WTC11 (cell line): ENCODE data around the gene ANKRD23. TPM values are rescaled to one million over a fixed set of nuclear protein-coding genes. Genes with fewer than 3 reads are reported as not detected.
A peak's percentile ranks its signal among the peaks of the same experiment; 100 is the strongest.

Experiments
- ATAC-seq: fragments of 200-7000 bp; cut with Tn5 transposase; 2 replicates; pipeline ENCODE4 v1.10.0; 2021; ENCODE audit warnings: mild to moderate bottlenecking, moderate library complexity
- CTCF ChIA-PET: fragments of 300-600 bp; sonication (Branson Sonifier 250); formaldehyde crosslinking; loops from one replicate; lab custom pipeline; 2021; ENCODE audit warnings: antibody characterized with exemption; lab: Charles Lee
- POLR2A ChIA-PET: fragments of 350-600 bp; sonication (Branson Sonifier 250); formaldehyde crosslinking; loops from one replicate; lab custom pipeline; 2021; ENCODE audit warnings: antibody characterized with exemption; lab: Charles Lee
- DNase-seq: peaks from one replicate; pipeline ENCODE4 v3.0.0; 2021; ENCODE audit warnings: low spot score
- H3K27ac Mint-ChIP-seq: 2 replicates; pipeline ENCODE4 v1.8.0; 2021; ENCODE audit warnings: mixed read lengths
- H3K27me3 Mint-ChIP-seq: 2 replicates; pipeline ENCODE4 v1.8.0; 2021; ENCODE audit warnings: low read depth, mild to moderate bottlenecking, moderate library complexity, mixed read lengths
- H3K36me3 Mint-ChIP-seq: 2 replicates; pipeline ENCODE4 v1.8.0; 2021; ENCODE audit warnings: mixed read lengths
- H3K4me1 Mint-ChIP-seq: 2 replicates; pipeline ENCODE4 v1.8.0; 2022; ENCODE audit warnings: mixed read lengths
- H3K4me3 Mint-ChIP-seq: 2 replicates; pipeline ENCODE4 v1.8.0; 2021; ENCODE audit warnings: mild to moderate bottlenecking, moderate library complexity, mixed read lengths
- H3K9me3 Mint-ChIP-seq: 2 replicates; pipeline ENCODE4 v1.8.0; 2021; ENCODE audit warnings: mixed read lengths
- ESRRA ChIP-seq: sonication (generic); formaldehyde crosslinking; IDR thresholded peaks from 2 replicates; pipeline ENCODE4 v1.8.1; 2022; ENCODE audit warnings: mild to moderate bottlenecking, missing genetic modification reagents, borderline replicate concordance
- FOXJ3 ChIP-seq: sonication (generic); formaldehyde crosslinking; IDR thresholded peaks from 2 replicates; pipeline ENCODE4 v1.9.0; 2021; ENCODE audit warnings: missing genetic modification reagents, mild to moderate bottlenecking, borderline replicate concordance
- FOXK1 ChIP-seq: sonication (generic); formaldehyde crosslinking; IDR thresholded peaks from 2 replicates; pipeline ENCODE4 v1.8.0; 2022; ENCODE audit warnings: mild to moderate bottlenecking, moderate library complexity, missing genetic modification reagents
- NFE2L1 ChIP-seq: sonication (generic); formaldehyde crosslinking; IDR thresholded peaks from 2 replicates; pipeline ENCODE4 v1.8.1; 2023; ENCODE audit warnings: missing genetic modification reagents
- RELA ChIP-seq: sonication (generic); formaldehyde crosslinking; IDR thresholded peaks from 2 replicates; pipeline ENCODE4 v1.8.1; 2022; ENCODE audit warnings: missing genetic modification reagents, mild to moderate bottlenecking, borderline replicate concordance
- SMAD3 ChIP-seq: sonication (generic); formaldehyde crosslinking; IDR thresholded peaks from 2 replicates; pipeline ENCODE4 v1.8.0; 2022; ENCODE audit warnings: missing genetic modification reagents, mild to moderate bottlenecking, borderline replicate concordance
- SOX15 ChIP-seq: fragments of 250-450 bp; sonication (Bioruptor Pico); IDR thresholded peaks from 2 replicates; pipeline ENCODE4 v1.9.0; 2021; ENCODE audit warnings: mild to moderate bottlenecking
- SP1 ChIP-seq: sonication (generic); formaldehyde crosslinking; conservative IDR thresholded peaks from 2 replicates; pipeline ENCODE4 v1.8.1; 2022; ENCODE audit warnings: missing genetic modification reagents
- ZNF396 ChIP-seq: fragments of 250-450 bp; sonication (Bioruptor Pico); IDR thresholded peaks from 2 replicates; pipeline ENCODE4 v1.8.0; 2021; ENCODE audit warnings: mild to moderate bottlenecking, moderate library complexity, borderline replicate concordance
- total RNA-seq: library from RNA; stranded (reverse); gene quantifications from 3 replicates; pipeline ENCODE4 v1.2.3, GENCODE V29; 2021
- TF ChIP-seq, protein P1 (sequence below): fragments of 250-450 bp; sonication (Bioruptor Pico); IDR thresholded peaks from 2 replicates; pipeline ENCODE4 v2.1.2; 2022; ENCODE audit warnings: mild to moderate bottlenecking, moderate library complexity
- TF ChIP-seq, protein P2 (sequence below): sonication (generic); formaldehyde crosslinking; IDR thresholded peaks from 2 replicates; pipeline ENCODE4 v1.8.0; 2022; ENCODE audit warnings: mild to moderate bottlenecking, missing genetic modification reagents
- TF ChIP-seq, protein P3 (sequence below): fragments of 200-600 bp; IDR thresholded peaks from 2 replicates; pipeline ENCODE4 v1.8.0; 2022; ENCODE audit warnings: antibody characterized with exemption
- TF ChIP-seq, protein P4 (sequence below): sonication (generic); formaldehyde crosslinking; IDR thresholded peaks from 2 replicates; pipeline ENCODE4 v1.8.1; 2023; ENCODE audit warnings: mild to moderate bottlenecking, missing genetic modification reagents, moderate library complexity
- TF ChIP-seq, protein P5 (sequence below): sonication (generic); formaldehyde crosslinking; IDR thresholded peaks from 2 replicates; pipeline ENCODE4 v1.8.0; 2022; ENCODE audit warnings: missing genetic modification reagents
- TF ChIP-seq, protein P6 (sequence below): sonication (generic); formaldehyde crosslinking; IDR thresholded peaks from 2 replicates; pipeline ENCODE4 v1.8.1; 2022; ENCODE audit warnings: low read depth, mild to moderate bottlenecking, moderate library complexity, missing genetic modification reagents, borderline replicate concordance
- TF ChIP-seq, protein P7 (sequence below): sonication (generic); formaldehyde crosslinking; IDR thresholded peaks from 2 replicates; pipeline ENCODE4 v1.8.0; 2022; ENCODE audit warnings: mild to moderate bottlenecking, missing genetic modification reagents

Gene ANKRD23
- total RNA-seq, 1 experiment from 2014 or later = 3.2 TPM

DNA sequence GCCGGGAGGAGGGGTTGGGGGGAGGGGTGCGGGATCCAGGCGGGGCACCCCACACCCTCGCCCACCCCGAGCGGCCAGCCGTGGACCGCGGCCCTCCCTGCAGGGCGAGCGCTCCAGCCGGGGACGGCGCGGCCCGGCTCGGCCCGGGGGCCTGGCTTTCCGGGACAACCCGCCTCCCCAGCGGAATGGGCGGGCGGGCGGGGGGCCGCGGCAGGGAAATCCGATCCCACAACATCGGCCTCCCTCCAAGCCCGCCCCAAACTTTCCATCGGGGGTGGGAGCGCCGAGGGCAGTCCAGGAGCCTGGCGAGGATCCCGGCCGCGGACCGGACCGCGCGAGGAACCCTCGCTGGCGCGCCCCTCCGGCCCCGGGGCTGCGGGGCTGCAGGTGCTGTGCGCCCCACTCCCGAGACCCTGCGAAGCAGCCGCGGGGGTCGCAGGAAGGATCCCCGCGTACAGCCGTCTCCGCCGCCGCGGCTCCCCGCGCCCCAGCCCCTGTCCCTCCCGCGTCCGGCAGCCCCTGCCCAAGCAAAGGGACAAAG, 25.5 kb upstream of the ANKRD23 start:
- ATAC-seq = peak; percentile 13
- POLR2A ChIA-PET = interaction anchor here (0.5 to 2.0 kb wide), 4 partner anchors 11 to 105 kb away, joined by 4 to 20 read pairs (median 6); partner anchors contain the start of gene ANKRD39

More for the DNA sequence above, 25.5 kb upstream of the ANKRD23 start:
- Mint-ChIP-seq H3K9me3 (no peaks in the 10 kb centered on the region), H3K36me3 (peaks cover 14% of the 10 kb centered on the region), H3K27me3 (0 out of 2 replicates have a peak, but pooled peaks cover 4% of the 10 kb centered on the region), H3K27ac (no peak overlapping the region), H3K4me3 (peak overlapping the region; percentile 40; the same call in 1 of the 2 replicates), H3K4me1 (peaks cover 43% of the 10 kb centered on the region)
- TF ChIP-seq FOXJ3 (CRISPR knock-in tag) (no peak), SP1 (peak; percentile 19; the same call in 1 of the 2 replicates), ESRRA (CRISPR knock-in tag) (no peak), FOXK1 (peak; percentile 40; the same call in 1 of the 2 replicates), NFE2L1 (CRISPR knock-in tag) (no peak), RELA (CRISPR knock-in tag) (no peak), ZNF396 (CRISPR knock-in tag) (no peak), SOX15 (CRISPR knock-in tag) (no peak), SMAD3 (CRISPR knock-in tag) (no peak)
- TF ChIP-seq, protein P1, sequence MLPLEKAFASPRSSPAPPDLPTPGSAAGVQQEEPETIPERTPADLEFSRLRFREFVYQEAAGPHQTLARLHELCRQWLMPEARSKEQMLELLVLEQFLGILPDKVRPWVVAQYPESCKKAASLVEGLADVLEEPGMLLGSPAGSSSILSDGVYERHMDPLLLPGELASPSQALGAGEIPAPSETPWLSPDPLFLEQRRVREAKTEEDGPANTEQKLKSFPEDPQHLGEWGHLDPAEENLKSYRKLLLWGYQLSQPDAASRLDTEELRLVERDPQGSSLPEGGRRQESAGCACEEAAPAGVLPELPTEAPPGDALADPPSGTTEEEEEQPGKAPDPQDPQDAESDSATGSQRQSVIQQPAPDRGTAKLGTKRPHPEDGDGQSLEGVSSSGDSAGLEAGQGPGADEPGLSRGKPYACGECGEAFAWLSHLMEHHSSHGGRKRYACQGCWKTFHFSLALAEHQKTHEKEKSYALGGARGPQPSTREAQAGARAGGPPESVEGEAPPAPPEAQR (CRISPR knock-in tag) = no peak
- TF ChIP-seq, protein P2, sequence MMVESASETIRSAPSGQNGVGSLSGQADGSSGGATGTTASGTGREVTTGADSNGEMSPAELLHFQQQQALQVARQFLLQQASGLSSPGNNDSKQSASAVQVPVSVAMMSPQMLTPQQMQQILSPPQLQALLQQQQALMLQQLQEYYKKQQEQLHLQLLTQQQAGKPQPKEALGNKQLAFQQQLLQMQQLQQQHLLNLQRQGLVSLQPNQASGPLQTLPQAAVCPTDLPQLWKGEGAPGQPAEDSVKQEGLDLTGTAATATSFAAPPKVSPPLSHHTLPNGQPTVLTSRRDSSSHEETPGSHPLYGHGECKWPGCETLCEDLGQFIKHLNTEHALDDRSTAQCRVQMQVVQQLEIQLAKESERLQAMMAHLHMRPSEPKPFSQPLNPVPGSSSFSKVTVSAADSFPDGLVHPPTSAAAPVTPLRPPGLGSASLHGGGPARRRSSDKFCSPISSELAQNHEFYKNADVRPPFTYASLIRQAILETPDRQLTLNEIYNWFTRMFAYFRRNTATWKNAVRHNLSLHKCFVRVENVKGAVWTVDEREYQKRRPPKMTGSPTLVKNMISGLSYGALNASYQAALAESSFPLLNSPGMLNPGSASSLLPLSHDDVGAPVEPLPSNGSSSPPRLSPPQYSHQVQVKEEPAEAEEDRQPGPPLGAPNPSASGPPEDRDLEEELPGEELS = no peak; the same call in 1 of the 2 replicates
- TF ChIP-seq, protein P3, sequence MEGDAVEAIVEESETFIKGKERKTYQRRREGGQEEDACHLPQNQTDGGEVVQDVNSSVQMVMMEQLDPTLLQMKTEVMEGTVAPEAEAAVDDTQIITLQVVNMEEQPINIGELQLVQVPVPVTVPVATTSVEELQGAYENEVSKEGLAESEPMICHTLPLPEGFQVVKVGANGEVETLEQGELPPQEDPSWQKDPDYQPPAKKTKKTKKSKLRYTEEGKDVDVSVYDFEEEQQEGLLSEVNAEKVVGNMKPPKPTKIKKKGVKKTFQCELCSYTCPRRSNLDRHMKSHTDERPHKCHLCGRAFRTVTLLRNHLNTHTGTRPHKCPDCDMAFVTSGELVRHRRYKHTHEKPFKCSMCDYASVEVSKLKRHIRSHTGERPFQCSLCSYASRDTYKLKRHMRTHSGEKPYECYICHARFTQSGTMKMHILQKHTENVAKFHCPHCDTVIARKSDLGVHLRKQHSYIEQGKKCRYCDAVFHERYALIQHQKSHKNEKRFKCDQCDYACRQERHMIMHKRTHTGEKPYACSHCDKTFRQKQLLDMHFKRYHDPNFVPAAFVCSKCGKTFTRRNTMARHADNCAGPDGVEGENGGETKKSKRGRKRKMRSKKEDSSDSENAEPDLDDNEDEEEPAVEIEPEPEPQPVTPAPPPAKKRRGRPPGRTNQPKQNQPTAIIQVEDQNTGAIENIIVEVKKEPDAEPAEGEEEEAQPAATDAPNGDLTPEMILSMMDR = 0 out of 2 replicates have a peak, but pooled peaks have one; percentile 2
- TF ChIP-seq, protein P4, sequence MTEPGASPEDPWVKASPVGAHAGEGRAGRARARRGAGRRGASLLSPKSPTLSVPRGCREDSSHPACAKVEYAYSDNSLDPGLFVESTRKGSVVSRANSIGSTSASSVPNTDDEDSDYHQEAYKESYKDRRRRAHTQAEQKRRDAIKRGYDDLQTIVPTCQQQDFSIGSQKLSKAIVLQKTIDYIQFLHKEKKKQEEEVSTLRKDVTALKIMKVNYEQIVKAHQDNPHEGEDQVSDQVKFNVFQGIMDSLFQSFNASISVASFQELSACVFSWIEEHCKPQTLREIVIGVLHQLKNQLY (CRISPR knock-in tag) = no peak
- TF ChIP-seq, protein P5, sequence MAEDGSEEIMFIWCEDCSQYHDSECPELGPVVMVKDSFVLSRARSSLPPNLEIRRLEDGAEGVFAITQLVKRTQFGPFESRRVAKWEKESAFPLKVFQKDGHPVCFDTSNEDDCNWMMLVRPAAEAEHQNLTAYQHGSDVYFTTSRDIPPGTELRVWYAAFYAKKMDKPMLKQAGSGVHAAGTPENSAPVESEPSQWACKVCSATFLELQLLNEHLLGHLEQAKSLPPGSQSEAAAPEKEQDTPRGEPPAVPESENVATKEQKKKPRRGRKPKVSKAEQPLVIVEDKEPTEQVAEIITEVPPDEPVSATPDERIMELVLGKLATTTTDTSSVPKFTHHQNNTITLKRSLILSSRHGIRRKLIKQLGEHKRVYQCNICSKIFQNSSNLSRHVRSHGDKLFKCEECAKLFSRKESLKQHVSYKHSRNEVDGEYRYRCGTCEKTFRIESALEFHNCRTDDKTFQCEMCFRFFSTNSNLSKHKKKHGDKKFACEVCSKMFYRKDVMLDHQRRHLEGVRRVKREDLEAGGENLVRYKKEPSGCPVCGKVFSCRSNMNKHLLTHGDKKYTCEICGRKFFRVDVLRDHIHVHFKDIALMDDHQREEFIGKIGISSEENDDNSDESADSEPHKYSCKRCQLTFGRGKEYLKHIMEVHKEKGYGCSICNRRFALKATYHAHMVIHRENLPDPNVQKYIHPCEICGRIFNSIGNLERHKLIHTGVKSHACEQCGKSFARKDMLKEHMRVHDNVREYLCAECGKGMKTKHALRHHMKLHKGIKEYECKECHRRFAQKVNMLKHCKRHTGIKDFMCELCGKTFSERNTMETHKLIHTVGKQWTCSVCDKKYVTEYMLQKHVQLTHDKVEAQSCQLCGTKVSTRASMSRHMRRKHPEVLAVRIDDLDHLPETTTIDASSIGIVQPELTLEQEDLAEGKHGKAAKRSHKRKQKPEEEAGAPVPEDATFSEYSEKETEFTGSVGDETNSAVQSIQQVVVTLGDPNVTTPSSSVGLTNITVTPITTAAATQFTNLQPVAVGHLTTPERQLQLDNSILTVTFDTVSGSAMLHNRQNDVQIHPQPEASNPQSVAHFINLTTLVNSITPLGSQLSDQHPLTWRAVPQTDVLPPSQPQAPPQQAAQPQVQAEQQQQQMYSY (CRISPR knock-in tag) = peak; percentile 96
- TF ChIP-seq, protein P6, sequence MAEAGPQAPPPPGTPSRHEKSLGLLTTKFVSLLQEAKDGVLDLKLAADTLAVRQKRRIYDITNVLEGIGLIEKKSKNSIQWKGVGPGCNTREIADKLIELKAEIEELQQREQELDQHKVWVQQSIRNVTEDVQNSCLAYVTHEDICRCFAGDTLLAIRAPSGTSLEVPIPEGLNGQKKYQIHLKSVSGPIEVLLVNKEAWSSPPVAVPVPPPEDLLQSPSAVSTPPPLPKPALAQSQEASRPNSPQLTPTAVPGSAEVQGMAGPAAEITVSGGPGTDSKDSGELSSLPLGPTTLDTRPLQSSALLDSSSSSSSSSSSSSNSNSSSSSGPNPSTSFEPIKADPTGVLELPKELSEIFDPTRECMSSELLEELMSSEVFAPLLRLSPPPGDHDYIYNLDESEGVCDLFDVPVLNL (CRISPR knock-in tag) = 0 out of 2 replicates have a peak, but pooled peaks have one; percentile 5
- TF ChIP-seq, protein P7, sequence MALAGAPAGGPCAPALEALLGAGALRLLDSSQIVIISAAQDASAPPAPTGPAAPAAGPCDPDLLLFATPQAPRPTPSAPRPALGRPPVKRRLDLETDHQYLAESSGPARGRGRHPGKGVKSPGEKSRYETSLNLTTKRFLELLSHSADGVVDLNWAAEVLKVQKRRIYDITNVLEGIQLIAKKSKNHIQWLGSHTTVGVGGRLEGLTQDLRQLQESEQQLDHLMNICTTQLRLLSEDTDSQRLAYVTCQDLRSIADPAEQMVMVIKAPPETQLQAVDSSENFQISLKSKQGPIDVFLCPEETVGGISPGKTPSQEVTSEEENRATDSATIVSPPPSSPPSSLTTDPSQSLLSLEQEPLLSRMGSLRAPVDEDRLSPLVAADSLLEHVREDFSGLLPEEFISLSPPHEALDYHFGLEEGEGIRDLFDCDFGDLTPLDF (CRISPR knock-in tag) = no peak
- CTCF ChIA-PET = interaction anchor here (0.8 to 3.6 kb wide), 17 partner anchors 9 to 315 kb away, joined by 3 to 63 read pairs (median 5); partner anchors contain the start of genes ANKRD39 and FAHD2B
- peak; percentile 69 for DNase-seq
